HG03280 (cell line): ENCODE measurements around the gene RREB1.

ENCODE experiments used
- ATAC-seq: cut with Tn5 transposase; IDR thresholded peaks from one replicate; pipeline ENCODE4 v1.9.1; 2021; ENCODE audit warnings: mild to moderate bottlenecking, moderate library complexity; ENCODE audit not compliant: unreplicated experiment

RREB1 gene

DNA sequence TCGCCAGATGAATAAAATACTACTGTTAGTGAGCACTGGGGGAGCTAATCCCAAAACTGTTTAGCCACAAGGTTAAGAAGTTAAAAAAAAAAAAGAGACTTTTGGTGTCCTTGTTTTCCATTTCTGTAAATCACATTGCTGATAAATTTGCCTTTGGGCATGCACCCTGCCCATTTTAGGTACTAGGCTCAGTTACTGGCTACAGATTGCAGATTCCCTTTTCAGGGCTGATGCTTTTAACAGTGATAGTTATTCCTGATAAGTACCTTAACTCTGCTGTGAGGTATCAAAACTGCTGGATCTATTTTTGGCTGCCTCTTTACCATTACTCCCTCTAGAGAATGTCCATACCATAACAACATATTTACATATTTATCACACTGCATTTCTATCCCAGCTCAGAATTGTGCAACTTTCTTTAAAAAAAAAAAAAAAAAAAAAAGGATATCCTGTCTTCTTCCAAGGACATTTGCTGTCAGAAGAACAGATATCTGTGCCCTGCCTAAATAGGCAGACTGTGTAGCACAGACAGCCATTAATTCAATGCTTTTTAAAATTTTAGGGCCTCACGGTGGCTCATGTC, 110.7 kb downstream of the RREB1 start:
- no peak for ATAC-seq

DNA sequence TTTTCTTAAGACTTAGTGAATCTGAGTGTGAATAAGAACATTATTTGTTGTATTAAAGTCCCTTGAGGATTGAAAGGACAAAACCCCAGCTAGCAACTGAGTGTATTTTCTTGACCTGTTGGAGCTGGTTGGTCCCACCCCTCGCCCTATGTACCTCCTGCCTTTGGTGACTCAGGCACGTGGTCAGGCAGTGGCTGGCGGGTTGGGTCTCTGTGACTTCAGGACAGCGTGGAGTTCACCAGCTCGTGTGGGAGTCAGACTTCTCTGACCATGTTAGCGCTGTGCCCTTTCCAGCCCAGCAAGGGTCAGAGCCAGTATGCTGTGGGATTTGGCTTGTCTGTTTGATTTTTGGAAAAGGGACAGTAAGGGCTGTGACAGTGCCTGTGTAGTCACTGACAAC, 111.5 kb downstream of the RREB1 start:
- no peak for ATAC-seq

DNA sequence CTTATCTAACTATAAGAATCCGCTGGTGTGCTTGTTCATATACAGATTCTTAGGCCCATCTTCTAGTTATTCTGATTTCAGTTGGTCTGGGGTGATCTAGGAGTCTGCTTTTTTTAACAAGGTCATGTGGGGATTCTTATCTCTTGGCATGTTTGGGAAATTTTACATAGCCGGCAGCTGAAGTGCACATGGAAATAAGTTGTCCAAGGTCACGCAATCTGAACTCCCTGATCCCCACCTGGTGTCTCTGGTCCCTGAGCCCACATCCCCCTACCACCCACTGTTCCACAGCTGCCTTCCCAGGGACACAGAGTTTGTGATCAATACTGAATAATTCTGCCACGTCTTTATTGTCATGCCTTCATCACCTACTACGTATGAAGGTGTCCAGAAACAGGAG, 114.4 kb downstream of the RREB1 start:
- ATAC-seq, result no peak

DNA sequence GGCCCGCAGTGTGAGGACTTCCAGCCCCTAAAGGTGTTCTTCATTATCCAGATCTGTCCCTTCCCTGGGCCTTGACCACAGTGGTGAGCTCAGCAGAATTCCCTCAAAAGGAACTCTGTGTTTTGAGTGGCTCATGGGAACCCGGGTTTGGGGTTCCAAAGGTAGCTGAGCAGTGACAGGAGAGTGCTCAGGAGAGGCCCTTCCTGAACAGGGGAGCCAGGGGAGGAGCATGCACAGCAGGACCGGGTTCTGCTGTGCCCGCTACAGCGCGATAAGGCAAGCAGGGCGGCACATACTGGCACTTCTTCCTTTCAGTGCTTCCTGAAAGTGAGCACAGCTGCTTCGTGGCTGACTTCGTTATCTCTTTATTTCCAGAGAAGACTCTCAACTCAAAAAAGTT, 117.0 kb downstream of the RREB1 start:
- no peak for ATAC-seq

DNA sequence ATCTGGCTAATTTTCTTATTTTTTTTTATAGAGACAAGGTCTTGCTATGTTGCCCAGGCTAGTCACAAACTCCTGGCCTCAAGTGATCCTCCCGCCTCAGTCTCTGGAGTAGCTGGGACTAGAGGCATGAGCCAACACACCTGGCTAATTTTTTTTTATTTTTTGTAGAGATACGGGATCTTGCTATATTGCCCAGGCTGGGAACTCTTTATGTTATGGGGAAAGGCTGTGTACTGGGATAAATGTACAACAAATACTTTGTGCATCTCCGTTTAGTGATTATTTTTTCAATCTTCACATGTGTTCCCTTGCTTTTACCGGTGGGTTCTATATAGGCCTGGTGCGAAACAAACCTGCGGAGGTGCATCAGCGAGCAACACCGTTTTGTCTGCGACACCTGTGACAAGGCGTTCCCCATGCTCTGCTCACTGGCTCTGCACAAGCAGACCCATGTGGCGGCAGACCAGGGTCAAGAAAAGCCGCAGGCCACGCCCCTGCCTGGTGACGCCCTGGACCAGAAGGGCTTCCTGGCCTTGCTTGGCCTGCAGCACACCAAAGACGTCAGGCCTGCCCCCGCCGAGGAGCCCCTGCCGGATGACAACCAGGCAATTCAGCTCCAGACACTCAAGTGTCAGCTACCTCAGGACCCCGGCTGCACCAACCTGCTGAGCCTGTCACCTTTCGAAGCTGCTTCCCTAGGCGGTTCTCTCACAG, 121.1 kb downstream of the RREB1 start:
- ATAC-seq, result no peak

DNA sequence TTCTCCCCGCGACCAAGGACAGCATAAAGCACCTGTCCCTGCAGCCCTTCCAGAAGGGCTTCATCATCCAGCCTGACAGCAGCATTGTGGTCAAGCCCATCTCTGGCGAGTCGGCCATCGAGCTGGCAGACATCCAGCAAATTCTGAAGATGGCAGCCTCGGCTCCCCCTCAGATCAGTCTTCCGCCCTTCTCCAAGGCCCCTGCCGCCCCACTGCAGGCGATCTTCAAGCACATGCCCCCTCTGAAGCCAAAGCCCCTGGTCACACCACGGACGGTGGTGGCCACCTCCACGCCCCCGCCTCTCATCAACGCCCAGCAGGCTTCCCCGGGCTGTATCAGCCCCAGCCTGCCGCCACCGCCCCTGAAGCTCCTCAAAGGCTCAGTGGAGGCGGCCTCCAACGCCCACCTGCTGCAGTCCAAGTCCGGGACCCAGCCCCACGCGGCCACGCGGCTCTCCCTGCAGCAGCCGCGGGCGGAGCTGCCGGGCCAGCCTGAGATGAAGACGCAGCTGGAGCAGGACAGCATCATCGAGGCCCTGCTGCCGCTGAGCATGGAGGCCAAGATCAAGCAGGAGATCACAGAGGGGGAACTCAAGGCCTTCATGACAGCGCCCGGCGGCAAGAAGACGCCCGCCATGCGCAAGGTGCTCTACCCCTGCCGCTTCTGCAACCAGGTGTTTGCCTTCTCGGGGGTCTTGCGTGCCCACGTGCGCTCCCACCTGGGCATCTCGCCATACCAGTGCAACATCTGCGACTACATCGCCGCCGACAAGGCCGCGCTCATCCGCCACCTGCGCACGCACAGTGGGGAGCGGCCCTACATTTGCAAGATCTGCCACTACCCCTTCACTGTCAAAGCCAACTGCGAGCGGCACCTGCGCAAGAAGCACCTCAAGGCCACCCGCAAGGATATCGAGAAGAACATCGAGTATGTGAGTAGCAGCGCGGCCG, 121.9 kb downstream of the RREB1 start:
- ATAC-seq, result no peak

DNA sequence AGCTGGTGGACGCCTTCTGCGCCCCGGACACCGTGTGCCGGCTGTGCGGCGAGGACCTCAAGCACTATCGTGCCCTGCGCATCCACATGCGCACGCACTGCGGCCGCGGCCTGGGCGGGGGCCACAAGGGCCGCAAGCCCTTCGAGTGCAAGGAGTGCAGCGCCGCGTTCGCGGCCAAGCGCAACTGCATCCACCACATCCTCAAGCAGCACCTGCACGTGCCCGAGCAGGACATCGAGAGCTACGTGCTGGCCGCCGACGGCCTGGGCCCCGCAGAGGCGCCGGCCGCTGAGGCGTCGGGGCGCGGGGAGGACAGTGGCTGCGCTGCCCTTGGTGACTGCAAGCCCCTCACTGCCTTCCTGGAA, 122.5 kb downstream of the RREB1 start:
- ATAC-seq, result no peak

DNA sequence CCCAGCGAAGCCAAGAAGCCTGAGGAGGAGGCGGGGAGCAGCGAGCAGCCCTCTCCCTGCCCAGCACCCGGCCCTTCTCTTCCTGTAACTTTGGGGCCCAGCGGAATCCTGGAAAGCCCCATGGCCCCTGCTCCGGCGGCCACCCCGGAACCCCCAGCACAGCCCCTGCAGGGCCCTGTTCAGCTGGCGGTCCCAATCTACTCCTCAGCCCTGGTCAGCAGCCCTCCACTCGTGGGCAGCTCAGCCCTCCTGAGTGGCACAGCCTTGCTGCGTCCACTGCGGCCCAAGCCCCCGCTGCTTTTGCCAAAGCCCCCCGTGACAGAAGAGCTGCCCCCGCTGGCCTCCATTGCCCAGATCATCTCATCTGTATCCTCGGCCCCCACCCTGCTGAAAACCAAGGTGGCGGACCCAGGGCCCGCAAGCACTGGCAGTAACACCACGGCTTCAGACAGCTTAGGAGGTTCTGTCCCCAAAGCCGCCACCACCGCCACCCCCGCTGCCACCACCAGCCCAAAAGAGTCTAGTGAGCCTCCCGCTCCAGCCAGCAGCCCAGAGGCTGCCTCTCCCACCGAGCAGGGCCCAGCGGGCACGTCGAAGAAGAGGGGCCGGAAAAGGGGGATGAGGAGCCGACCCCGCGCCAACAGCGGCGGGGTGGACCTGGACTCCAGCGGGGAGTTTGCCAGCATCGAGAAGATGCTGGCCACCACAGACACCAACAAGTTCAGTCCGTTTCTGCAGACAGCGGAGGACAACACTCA, 123.4 kb downstream of the RREB1 start:
- ATAC-seq, result no peak

DNA sequence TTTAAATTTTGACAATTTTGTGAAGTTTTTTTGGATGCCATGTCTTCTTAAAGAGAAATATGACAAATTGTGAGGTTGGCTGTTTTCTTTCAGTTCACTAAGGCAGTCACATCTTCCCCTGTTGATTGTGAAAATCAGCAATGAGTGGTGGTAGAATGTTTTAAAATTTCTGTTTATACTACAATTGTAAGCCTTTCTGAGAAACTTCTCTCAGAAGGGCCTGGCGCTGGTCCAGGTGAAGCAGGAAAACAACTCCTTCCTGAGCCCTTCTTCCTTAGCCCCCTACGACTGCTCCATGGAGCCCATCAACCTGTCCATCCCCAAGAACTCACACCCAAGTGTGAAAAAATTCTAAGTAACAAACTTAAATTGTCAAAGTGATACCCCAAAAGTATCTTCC, 124.6 kb downstream of the RREB1 start:
- no peak for ATAC-seq

DNA sequence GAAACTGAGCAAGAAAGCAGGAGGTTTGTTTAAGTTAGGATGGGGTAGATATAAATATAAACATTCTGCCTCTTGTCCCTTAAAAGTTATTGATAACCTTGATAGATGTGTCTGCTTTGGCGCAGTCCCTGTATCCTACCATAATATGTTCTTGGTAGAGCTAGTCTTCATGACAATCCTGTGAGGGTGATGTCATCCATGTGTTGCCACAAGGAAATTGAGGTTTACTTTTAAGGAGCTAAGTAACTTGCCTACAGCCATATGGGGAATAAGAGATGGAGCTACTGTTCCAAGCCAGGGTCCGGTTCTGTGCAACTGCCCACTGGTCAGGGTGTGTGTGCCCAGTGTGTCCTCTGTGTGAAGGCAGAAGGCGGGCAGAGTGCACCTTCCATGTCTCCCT, 126.8 kb downstream of the RREB1 start:
- no peak for ATAC-seq

DNA sequence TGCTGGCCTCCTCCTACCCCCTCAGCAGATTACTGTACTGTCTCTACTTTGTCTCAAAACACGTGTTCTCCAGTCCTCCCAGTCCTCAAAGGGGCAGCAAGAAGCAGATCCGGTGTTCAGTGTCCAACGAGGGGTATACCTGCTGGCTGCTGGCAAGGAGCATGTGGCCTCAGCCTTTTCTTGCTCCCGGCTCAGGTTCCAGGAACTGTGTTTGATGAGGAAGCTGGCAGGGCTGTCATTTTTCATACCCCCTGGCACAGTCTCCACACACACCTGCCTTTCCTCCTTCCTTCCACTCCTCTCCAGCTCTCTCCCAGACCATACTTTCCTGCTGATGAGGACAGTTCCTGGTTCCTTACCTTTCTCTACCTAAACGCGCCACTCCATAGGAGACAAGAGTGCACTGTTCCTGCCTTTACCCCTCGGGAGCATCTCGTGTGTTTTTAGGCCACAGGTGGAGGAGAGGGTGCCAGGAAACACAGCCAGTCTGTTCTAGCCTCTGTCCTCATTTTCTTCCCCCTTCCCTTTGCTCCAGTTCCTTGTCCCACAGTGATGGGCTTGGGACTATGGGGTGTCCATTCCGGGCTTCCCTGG, 128.0 kb downstream of the RREB1 start:
- ATAC-seq, result no peak

DNA sequence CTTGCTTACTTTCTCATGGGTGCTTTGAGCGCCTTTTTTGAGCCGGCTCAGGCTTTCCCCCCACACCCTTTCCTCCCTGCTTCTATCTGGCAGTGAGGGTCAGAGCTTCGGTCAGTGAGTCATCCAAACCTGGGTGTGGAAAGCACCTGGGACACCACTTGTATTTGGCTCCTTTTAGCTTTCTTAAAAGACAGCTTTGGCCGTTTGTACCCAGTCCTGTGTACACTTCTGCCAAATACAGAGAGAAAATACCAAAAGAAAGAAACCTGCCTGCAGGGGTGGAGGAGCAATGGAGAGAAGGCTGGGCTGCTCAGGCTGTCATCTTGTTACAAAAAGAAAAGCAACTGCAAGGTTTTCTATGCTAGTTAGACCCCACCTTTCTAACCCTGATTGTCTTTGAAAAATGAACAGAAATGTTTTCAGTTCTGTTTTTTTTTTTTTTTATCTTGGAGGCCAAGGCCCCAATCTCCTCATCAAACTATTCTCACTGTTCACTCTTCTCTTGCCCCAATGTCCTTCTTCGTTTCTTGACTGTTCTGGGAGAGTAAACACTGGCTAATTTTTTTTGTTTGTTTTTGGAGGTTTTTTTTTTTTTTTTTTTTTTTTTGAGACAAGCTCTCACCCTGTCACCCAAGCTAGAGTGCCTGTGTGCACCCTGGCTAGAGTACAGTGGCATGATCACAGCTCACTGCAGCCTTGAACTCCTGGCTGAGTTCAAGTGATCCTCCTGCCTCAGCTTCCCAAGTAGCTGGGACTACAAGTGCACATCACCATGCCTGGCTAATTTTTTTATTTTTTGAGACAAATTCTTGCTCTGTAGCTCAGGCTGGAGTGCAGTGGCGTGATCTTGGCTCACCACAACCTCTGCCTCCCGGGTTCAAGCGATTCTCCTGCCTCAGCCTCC, 128.8 kb downstream of the RREB1 start:
- ATAC-seq, result no peak

DNA sequence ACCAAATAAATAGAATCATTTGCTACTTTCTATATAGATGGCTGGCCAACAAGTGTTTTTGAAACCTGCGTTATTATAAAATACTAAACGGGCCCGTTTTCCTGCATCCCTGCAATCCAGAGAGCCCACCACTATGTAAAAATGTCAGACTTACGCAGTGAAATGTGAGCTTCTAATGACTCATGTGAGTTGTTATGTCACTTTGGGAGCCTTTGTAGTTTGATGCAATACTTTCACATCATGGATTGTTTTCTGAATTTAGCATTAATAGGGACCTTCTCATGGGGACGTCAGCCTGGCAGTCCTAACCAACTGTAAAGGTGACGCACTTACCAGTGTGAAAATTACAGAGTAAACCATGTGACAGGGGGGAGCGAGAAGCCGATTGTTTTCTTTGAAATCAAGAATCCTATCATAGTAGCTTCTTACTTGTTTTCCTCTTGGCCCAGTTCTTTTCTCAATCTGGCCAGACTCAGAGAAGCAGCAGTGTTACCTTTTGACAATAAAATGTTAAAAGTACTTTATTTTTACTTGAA, 130.0 kb downstream of the RREB1 start:
- ATAC-seq, result no peak

DNA sequence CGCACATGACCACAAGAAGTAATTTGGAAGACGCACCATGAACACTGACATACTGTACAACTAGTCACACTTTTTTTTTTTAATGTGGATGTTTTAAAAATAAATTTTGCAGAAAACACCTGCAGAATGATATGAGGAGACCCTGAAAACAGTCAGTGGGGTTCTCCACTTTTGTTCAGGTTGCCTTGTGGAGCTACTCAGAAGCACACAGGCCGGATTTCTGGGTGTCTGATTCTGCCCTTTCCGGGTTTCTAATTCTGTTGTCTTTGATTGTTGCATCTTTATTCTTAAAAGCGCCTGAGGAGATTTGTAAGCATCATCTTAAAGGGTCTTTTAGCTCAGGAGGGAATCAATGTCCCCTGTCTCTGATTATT, 130.8 kb downstream of the RREB1 start:
- ATAC-seq, result no peak

DNA sequence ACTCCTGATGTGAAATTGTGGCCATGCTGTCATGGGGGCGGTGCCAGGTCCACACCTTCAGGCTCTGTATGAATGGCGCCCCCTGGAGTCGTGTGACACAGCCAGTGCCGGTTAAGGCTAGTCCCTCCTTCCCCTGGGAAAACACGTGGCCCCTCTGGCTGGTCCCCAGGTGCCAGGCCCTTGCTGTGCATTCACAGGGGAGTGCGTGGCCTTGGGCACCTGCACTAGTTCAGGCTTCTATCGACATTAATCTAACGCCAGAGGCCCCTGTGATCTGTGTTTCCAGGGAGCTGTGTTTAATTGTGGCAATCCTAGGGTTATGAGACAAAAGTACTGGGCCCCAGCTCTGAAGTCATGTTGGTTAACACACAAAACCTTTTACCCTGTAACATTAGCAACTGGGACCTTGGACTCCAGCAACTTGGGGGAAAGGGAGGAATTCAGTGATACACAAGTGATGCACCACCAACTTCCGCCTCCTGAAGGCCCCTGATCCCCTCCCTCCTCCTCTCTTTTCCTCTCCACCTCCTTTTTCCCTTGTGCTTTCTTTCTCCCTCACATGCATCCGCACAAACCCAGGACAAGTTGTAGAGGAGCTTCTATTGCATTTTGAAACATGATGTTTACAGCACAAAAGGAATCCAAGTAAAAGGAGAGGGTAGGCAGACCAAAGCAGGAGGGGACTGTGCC, 131.3 kb downstream of the RREB1 start:
- peak; percentile 46 for ATAC-seq

DNA sequence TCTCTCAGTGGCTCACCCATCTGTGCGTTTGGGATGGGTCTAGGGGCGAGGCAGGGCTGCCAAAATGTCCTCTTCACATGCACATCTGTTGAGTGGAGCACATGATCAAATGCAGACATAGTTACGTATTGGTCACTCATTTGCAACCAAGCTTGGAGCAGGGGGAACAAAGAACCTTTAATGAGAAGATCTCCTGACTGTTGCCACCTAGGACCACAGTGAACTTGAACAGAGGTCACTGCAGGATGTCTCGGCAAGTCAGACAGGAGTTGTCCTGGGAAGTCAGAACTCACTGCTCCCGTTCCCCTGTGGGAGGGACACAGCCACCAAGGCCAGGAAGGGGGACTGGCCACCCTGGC, 131.8 kb downstream of the RREB1 start:
- no peak for ATAC-seq

DNA sequence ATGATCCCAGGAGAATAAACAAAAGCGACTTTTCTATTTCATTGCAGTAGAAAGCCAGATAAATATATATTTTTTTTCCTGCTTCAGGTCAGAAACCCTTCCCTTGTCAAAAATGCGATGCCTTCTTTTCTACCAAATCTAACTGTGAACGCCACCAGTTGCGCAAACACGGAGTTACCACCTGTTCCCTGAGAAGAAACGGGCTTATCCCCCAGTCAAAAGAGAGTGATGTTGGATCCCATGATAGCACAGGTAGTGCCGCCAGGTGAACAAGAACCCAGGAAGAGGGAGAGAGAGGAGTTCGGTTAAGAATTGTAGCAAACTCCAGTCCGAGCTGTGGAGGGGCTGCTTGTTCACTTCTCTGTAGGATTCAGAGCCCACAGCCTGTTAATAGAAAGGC, 132.6 kb downstream of the RREB1 start:
- no peak for ATAC-seq

DNA sequence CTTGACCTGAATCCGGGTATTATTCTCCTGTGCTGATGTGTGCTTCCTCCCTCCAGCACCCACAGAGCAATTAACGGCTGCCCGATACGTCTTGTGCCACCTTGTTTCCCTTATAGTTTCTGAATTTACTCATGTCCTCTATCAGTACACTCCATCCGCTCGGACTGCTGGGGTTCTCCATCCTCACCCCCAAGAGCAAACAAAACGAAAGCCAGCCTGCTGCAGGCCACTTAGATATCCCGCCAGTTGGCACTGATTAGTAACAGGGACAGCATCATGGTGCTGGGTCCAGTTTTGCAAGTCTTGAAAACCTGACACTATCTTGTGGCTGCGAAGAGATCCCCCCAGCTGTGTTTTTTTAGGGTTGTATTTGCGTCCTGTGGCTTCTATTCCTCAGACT, 133.4 kb downstream of the RREB1 start:
- no peak for ATAC-seq
